Posterior vena cava (tissue), 2 donors: ENCODE data around the gene B3GALT5. TPM values are rescaled to one million over a fixed set of nuclear protein-coding genes. Genes with fewer than 3 reads are reported as not detected.
"Not testable (repeated sequence)": the region's sequence is repeated elsewhere in the genome, so short reads cannot be mapped to it uniquely, and the experiment has no call there.

ENCODE experiments used
- DNase-seq: peaks from one replicate; pipeline ENCODE4 v3.0.0-alpha.2; 2020; ENCODE audit warnings: low spot score
- intact Hi-C, 2 donors: fragments of 100-400 bp; cut with DNase I; formaldehyde crosslinking; loops; one replicate each; pipeline versions ENCODE4 v1.14.1 to v1.14.2; 2022 to 2023
- total RNA-seq, 2 donors: library from RNA; stranded (reverse); fragmentation: NEBNext Ultra II Directional; extraction: Animal tissue kit (Norgen Biotek cat#: 25700); gene quantifications; one replicate each; pipeline ENCODE4 v1.2.1, GENCODE V29; 2021
- donor health status: DM: yes; HTN: yes; CAD: no.
- donor health status: DM: yes; HTN: yes; CAD: no.

The B3GALT5 gene
- total RNA-seq, 2 donors from 2014 or later: 0.19 to 1.1 TPM

DNA sequence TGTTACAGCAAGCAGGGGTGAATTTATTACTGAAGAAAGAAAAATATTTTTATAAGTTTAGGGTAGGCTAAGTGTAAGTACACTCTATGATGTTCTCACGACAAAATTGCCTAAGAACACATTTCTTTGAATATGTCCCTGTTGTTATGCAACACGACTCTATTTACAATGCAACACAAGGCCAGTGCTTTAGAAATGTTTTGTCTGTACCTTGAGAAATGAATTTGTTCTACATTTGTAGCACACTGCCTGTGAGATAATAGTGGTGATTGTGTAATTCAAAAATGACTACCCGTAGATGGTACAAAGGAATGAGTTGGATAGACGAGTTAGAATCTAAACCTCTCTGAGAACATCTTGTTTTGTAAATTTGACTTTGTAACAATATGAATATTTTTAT is 68.5 kb downstream of the B3GALT5 start:
- DNase-seq: no peak
- intact Hi-C loops: no loop called here

DNA sequence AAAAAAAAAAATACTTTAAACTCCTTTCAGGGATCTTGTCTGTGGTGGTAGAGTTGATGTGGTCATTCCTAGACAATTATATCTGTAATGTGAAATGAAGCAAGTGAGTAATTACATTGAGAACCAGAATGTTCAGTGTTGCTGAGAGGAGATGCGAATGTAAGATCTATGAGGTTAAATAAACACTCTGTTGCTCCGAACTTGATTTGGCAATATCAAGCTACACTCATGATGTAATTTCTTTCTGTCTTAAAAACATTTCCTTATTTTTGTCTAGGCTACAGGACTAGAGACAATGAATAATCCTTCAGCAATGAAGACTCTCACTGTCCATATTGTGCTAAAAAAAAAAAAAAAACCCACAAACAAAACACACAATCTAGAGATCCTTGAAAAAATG is 69.1 kb downstream of the B3GALT5 start:
- intact Hi-C loops: no loop called here
- no peak for DNase-seq

DNA sequence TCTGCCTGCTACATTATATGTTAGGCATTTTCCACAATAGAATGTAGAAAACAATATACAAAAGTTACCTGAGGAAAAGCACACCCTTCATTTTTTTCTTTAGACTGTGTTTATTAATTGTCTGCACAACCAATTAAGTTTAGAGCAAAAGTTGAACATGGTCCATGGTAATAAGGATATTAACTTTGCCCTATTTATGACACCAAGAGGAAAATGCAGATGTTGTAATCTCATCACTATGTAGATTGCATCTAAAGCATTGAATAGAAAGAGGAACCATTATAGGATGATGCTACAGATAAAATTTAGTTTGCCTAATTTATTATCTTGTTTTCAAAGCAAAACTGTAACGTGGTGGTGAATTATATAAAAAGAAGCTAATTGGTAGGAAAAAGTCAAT is 72.5 kb downstream of the B3GALT5 start:
- no peak for DNase-seq
- intact Hi-C loops: no loop called here

GRCh38 chr21:39685991-39686390 is 73.3 kb downstream of the B3GALT5 start:
- intact Hi-C loops: no loop called here
- DNase-seq: no peak

GRCh38 chr21:39686646-39687468 is 74.1 kb downstream of the B3GALT5 start:
- DNase-seq: no peak
- intact Hi-C loops: no loop called here

DNA sequence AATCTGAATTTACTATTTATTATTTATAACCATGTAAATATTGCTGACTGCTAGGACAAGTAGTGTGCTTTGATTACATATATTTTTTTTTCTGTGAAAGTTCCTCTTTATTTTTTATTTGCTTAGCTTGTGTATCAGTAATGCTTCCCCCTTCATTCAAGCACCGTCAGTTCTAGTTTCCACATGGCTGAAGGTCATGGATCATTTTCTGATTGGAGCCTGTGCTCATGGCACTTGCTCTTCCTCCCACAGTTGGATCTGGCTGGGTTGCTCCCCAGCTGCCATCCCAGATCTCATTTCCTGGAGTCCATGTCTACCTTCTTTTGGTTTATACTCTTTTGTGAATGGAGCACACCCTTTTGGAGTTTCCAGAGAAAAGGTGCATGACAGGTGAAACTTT is 75.3 kb downstream of the B3GALT5 start:
- DNase-seq: no peak
- intact Hi-C loops: no loop called here

- intact Hi-C loops, DNase-seq: not testable (repeated sequence)
Observed at GRCh38 chr21:39689860-39690259, 77.1 kb downstream of the B3GALT5 start.

DNA sequence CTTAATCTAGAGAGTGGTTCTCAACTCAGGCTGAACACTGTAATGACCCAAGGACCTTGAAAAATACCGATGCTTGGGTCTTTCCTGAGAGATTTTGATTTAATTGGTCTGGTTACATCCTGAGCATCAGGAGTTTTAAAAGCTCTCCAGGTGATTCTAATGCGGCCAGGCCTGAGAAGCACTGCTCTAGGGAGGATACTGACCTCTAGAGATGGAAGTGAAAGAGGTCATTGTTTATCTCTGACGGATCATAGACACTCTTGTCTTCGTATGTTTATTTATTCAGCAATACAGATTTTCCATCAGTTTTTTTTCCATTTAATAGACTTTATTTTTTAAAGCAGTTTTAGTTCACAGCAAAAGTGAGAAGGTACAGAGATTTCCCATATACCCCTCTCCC is 77.7 kb downstream of the B3GALT5 start:
- intact Hi-C loops: no loop called here
- DNase-seq: no peak

DNA sequence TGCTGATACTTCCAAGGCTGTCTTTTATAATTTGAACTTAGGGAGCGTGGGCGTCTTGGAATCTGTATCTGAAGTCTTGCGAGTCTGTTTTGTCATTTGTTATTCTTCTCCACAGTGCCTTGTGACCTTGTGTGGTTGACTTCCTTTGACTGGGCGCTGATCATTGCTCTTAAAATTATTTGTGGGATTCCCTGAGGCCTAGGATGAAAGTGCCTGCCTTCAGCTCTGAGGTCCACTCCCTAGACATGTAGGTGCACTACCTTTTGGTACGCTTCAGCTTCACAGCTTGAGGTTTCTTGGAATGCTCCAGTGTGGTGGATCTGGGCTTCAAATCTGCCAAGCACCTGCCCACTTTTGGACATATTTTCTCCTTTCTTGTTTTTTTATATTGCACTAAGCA is 82.0 kb downstream of the B3GALT5 start:
- intact Hi-C loops: no loop called here
- no peak for DNase-seq

GRCh38 chr21:39696196-39696595 is 83.5 kb downstream of the B3GALT5 start:
- DNase-seq: no peak
- intact Hi-C loops: no loop called here

- no peak for DNase-seq
- intact Hi-C loops: no loop called here
Observed at GRCh38 chr21:39696618-39697017, 83.9 kb downstream of the B3GALT5 start.

DNA sequence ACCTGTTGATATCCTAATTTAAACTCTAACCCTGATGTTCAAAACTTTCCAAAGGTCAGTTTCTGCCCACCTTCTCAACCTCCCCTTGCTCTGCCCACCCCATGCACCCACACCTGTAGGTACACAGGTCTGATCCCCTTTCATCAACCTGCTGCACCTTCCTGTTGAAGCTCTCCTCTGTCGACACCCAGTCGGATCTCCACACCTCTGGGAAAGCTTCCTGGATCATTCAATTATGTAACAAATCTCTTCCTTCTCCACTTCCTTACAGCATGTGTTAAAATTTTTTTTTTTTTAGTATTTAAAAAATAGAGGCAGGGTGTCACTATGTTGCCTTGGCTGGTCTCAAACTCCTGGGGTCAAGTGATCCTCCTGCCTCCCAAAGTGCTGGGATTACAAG is 87.6 kb downstream of the B3GALT5 start:
- intact Hi-C loops: no loop called here
- no peak for DNase-seq

DNA sequence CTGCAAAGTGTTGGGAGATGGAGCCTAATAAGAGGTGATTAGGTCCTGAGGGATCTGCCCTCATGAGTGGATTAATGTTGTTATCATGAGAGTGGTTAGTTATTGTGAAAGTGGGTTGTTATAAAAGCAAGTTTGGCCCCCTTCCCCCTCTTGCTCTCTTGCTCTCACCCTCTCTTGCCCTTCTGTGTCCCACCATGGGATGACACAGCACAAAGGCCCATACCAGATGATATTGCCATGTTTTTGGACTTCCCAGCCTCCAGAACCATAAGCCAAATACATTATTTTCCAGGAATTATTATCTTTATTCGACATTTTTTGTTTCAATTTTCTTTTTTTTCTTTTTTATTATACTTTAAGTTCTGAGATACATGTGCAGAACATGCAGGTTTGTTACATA is 90.8 kb downstream of the B3GALT5 start:
- intact Hi-C loops: no loop called here
- DNase-seq: no peak

DNA sequence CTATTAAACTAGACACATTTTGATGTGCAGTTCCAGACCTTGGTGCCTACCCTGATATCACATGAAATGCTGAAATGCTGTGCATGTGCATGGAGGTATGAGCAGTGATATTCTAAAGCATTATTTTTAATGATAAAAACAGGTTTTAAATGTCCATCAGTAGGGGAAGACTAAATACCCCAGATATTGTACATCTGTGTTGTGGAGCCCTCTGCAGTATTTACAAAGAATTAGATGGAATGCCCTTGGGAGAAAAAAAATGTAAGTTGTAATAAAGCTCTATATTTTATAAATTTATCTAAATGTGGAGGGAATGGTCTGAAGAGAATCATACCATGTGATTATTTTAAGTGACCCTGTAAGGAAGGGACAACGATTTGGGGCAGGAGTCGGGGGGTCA is 93.1 kb downstream of the B3GALT5 start:
- intact Hi-C loops: no loop called here
- no peak for DNase-seq

- no peak for DNase-seq
- intact Hi-C loops: no loop called here
Observed at GRCh38 chr21:39707316-39707715, 94.6 kb downstream of the B3GALT5 start.

DNA sequence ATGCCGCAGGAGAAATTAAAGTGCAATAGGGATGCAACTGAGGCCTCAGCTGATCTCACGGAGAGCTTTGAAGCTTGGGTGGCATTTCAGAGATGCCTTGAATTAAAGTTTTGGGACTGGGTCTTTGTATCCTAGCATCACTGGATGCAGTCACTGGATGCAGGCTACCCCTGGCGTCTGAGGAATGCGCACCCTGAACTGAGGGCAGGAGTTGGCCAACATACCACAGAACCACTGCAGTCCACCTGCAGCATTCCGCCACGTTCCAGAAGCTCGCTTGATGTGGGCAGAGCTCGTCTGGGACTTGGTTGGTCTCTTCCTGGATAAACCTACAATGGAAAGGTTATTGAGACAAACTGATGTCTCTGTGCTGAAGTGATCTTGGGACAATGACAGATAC is 98.1 kb downstream of the B3GALT5 start:
- DNase-seq: no peak
- intact Hi-C loops: loop anchor here in 1 of 2 donors (5.0 kb wide), 1 partner anchor 184 kb away; no protein-coding TSS in a partner anchor

DNA sequence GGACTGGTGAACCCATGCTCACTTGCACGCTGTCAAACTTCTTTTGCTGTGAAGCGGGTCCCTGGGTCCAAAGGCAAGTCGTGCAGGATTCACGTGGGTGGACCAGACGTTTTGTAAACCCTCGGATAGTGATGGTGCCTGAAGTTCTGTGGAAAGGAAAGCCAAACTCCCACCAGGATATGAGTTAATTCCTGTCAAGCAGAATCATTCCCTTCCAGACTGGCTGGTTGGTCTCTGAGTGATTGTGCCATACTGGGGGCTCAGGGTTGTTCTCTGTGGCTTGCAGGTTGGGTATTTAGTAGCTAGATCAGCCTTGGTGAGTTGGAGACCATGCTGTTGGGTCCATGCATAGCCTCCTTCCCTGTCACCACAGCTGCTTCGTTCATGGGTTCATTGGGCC is 99.5 kb downstream of the B3GALT5 start:
- intact Hi-C loops: loop anchor here in 1 of 2 donors (5.0 kb wide), 1 partner anchor 185 kb away; no protein-coding TSS in a partner anchor
- no peak for DNase-seq

- intact Hi-C loops: loop anchor here in 1 of 2 donors (5.0 kb wide), 1 partner anchor 186 kb away; no protein-coding TSS in a partner anchor
- no peak for DNase-seq
Observed at GRCh38 chr21:39712976-39713375, 100.2 kb downstream of the B3GALT5 start.

- DNase-seq: no peak
- intact Hi-C loops: loop anchor here in 1 of 2 donors (5.0 kb wide), 1 partner anchor 187 kb away; no protein-coding TSS in a partner anchor
Observed at GRCh38 chr21:39713905-39714304, 101.2 kb downstream of the B3GALT5 start.

DNA sequence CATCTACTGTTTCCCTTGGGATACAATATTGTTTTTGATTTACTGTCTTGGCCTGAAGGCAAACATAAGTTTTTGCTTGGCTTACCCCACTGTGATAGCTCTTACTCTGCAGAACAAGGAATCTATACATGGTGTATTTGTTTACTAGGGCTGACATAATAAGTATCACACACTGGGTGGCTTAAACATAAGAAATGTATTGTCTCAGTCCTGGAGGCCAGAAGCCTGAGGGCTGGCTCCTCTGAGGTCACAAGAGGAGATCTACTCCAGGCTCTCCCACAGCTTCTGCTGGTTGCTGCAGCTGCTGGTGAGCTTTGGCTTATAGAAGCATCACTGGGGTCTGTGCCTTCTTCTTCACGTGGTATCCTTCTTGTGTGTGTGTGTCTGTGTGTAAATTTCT is 101.6 kb downstream of the B3GALT5 start:
- intact Hi-C loops: loop anchor here in 1 of 2 donors (5.0 kb wide), 1 partner anchor 187 kb away; no protein-coding TSS in a partner anchor
- DNase-seq: no peak

GRCh38 chr21:39715804-39716397 is 103.2 kb downstream of the B3GALT5 start:
- DNase-seq: no peak
- intact Hi-C loops: loop anchor here in 1 of 2 donors (5.0 kb wide), 1 partner anchor 189 kb away; no protein-coding TSS in a partner anchor
